Stimulated activated CD4-positive, alpha-beta T cell treated with anti-CD3 and anti-CD28 coated beads, TNF-alpha, amount 100 ng/mL, for 24 hours (primary cell): ENCODE data around the gene CCDC102B.
"Not testable (repeated sequence)": the region's sequence is repeated elsewhere in the genome, so short reads cannot be mapped to it uniquely, and the experiment has no call there.

Source experiments
- DNase-seq, 3 experiments: peaks; one replicate each; pipeline ENCODE4 v3.0.0-alpha.2; 2020; ENCODE audit warnings: low read depth in 3 of 3

CCDC102B gene

GRCh38 chr18:68830256-68831045 is 32.6 kb downstream of the CCDC102B start:
- DNase-seq = no peak

DNA sequence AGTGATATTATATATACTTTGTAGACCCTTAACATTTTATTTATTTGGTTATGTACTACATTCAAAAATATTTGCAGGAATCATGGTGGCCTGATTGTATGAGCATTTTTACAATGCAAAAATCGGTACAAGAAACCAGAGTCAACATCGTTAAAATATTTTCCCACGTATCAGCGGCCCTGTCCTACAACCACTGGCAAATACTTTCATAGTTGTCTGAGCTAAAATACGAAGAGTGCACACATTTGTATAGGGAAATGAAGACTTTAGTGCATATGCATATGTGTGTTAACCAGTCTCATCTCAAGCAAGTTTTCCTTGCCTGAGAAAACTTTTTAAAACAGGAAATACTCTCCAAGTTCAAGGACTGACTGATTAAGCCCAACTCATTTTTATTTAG is 35.9 kb downstream of the CCDC102B start:
- DNase-seq = no peak

DNA sequence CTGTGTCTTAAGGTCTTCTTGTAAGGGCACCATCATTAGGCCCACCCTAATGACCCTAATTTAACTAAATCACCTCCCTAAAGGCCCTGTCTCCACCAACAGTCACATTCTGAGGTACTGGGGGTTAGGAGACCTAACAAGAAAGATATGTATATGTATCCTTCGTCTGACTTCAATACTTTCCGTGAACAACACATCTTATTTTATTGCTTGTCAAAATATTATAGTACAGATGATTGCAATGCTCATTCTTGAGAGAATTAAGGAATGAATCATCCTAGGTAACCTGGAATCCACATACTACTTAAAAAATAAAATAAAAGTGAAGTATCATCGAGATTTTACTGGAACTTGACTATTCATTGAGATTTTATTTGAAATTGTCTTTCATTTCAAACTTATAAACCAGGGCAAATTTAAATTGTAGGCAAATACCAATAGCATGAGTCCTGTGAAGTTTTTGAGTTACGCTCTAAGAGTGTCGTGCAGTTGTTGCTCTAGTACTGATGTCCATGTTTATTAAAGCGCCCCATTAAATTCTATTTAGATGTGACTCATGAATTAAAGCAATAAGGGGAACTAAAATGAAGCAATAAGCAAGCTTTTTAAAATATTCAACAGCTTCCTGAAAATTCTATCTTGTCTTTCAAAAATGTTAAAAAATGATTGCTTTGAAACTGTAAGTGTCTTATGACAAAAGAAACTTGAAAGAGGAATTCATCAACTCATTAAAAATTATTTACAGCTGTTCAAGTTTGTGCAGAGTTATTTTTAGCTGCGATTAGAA is 40.0 kb downstream of the CCDC102B start:
- no peak for DNase-seq

GRCh38 chr18:68839701-68840100 is 41.8 kb downstream of the CCDC102B start:
- no peak for DNase-seq

- DNase-seq = no peak
These were observed 42.8 kb downstream of the CCDC102B start for GRCh38 chr18:68840554-68841263.

DNA sequence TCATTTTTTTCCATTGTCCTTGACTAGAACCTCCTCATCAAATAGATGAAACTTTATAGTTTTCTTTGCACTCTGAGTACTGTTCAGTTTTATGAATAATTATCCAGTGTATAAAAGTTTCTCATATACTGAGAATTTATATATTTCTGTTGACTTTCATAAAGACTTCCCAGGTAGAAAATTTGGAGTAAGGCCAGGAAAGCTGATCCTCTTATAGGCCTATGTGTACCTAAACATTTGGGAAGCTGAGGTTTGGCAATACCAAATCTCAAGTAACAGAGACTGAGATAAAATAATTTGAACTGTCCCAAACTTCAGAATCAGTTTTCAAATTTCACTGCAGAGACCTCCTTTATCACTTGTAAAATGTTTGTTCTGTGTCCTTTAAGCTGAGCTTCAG is 43.4 kb downstream of the CCDC102B start:
- DNase-seq = no peak

DNA sequence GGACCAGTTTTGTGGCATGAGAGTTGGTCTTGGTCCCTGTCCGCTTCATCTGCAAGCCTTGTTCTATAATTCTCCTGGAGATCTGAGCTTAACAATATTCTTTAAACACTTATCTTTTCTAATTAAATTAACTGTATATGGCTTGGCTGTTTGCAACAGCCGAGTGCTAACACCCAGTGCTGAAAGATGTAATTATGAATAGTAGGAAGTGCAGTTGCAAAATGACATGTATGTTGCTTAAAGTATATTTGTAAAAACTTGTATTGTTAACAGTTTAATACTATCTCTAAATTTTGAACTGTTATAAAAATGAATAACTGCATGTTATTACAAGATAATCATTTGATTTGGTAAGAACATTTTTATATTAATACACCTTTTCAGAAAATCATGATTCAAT is 45.1 kb downstream of the CCDC102B start:
- no peak for DNase-seq

GRCh38 chr18:68843473-68844089 is 45.7 kb downstream of the CCDC102B start:
- DNase-seq = no peak

- DNase-seq = no peak
These were observed 49.4 kb downstream of the CCDC102B start for GRCh38 chr18:68847219-68847837.

DNA sequence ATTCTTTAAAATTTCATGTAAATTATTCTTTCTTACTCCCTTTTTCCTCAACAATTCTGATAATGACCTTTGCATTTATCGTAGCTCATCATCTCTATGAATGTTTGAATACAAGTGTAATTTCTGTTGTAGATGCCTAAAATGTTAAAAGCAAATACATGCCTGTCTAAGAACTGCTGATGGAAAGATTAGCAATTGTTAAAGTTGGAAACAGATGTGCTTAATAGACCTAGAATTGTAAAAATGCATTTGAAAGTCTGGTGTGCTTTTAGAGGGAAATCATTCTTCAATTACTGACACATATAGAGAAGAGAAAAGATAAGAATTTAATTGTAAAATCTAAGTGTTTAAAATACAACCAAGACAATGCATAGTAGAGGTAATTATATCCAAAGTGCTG is 50.4 kb downstream of the CCDC102B start:
- no peak for DNase-seq

DNA sequence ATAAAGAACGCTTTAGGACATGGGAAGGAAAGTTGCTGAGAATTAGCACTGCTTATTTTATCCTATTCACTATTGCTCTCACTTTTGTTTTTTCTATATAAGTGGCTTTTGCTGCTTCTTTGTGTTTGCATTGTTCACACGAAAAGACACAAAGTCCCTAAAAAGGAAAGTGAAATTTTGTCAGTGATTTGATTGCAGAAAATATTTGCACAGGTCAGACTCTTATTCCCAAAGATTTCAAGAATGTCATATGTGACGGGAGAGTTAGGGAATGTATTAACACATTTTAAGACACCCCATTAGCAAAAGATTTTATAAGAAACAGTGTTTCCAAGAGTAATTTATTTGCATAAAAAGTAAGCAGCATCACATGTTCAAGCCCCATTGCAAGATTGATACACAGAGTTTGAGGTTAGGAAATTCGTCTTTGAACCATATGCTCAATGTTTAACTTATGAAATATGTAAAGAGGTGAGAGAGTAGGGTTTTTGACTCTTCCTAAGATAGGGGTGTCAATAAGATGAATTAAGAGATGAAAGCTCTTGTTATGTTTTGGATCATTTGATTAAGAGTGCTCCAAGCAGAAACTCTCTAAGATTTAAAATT is 57.0 kb downstream of the CCDC102B start:
- DNase-seq = no peak

GRCh38 chr18:68855491-68855890 is 57.6 kb downstream of the CCDC102B start:
- no peak for DNase-seq

- DNase-seq = no peak
These were observed 63.5 kb downstream of the CCDC102B start for GRCh38 chr18:68861365-68861764.

- no peak for DNase-seq
These were observed 67.1 kb downstream of the CCDC102B start for GRCh38 chr18:68865021-68865420.

DNA sequence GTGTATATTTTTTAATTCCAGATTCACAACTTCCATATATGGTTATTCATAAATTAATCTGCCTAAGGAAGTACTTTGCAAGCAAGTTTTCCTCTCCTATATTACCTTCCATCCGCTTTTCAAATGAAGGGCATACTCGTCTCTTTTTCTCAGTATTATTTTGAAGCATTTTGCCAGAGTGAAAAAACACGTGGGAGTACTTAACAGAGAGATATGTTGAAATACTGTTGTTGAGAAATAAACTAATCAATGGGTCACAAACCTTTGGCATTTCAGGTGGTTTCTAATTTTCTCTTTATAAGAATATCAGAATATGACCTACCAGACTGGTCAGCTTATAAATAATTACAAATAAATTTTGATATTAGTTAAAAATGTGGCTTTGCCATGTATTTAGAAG is 67.6 kb downstream of the CCDC102B start:
- DNase-seq = no peak

DNA sequence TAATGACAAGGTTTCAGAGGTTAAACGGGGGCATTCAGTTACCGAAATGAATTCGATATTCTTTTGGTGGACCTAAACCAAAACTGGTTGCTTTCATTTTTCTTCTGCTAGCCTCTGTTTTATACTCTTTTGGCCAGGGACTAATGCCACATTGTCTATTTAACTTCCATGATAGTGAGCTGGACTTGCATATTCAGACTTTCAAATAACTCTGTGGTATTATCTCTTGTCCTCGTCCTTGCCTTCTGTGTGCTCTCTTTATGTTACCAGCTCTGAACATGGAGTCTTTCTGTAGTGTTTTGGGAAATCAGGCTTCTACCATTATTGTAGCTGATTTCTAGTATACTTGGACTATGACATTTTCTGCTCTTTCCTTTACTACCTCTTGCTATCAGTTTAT is 75.1 kb downstream of the CCDC102B start:
- DNase-seq = no peak

- no peak for DNase-seq
These were observed 76.5 kb downstream of the CCDC102B start for GRCh38 chr18:68874361-68874760.

DNA sequence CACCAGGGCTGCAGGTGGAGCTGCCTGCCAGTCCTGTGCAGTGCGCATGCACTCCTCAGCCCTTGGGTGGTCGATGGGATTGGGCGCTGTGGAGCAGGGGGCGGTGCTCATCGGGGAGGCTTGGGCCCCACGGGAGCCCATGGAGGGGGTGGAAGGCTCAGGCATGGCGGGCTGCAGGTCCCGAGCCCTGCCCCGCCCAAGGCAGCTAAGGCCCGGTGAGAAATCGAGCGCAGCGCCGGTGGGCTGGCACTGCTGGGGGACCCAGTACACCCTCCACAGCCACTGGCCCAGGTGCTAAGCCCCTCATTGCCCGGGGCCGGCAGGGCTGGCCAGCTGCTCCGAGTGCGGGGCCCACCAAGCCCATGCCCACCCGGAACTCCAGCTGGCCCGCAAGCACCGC is 82.1 kb downstream of the CCDC102B start:
- DNase-seq = not testable (repeated sequence)

DNA sequence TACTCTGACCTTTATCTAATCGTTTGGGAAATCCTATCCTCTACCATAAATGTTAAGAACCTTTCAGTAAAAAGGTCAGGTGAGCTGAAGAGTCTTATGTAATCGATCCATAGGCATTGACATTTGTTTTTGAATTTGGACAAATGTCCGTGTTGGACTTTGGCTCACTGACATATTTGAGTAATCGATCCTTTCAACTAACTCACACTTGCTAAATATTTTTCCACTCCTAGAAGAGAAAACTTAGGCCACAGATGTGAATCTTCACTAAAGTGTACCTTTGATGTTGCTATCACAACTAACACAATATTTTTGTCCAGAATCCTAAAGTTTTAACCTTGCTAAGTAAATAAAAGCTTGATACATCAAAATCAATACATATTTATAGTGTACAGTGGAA is 89.5 kb downstream of the CCDC102B start:
- no peak for DNase-seq

DNA sequence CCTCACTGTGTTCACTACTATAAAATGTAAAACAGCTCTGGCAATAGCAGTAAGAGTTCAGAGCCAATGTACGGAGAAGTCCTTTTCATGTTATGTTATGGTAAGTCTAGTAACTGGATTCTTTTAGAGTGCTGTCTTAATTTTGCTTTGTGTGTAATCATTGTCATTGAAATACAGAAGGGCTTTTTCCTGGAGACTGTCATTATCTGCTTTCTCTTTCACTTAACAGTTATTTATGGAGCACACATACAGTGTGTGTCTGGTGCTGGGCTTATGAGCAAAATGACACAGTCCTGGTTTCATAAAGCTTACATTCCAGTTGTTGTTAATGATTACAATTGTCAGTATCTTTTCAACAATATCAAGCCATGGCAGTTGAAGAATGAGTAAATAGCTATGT is 95.5 kb downstream of the CCDC102B start:
- no peak for DNase-seq

GRCh38 chr18:68897286-68897685 is 99.4 kb downstream of the CCDC102B start:
- DNase-seq = no peak
